GM12878 (cell line): ENCODE measurements around the gene TMEM63B. TPM values are rescaled to one million over a fixed set of nuclear protein-coding genes. Genes with fewer than 3 reads are reported as not detected.
"Not testable (repeated sequence)": the region's sequence is repeated elsewhere in the genome, so short reads cannot be mapped to it uniquely, and the experiment has no call there.

Experiments used
- ATAC-seq: fragments of 200-7000 bp; cut with Tn5 transposase; 3 replicates; pipeline ENCODE4 v1.9.1; 2020; ENCODE audit warnings: mild to moderate bottlenecking, moderate library complexity
- BruUV-seq: library from RNA; stranded (reverse); fragments of 400-500 nt; replicated peaks from 2 replicates; lab custom pipeline; 2021; lab: Mats Ljungman, UMichigan
- CTCF ChIA-PET: fragments of 300-600 bp; sonication (Branson Sonifier 250); formaldehyde crosslinking; extraction: SDS; loops from one replicate; lab custom pipeline; 2021; ENCODE audit warnings: inconsistent platforms; lab: Yijun Ruan, JAX
- POLR2A ChIA-PET: fragments of 350-600 bp; formaldehyde crosslinking; extraction: SDS; loops from one replicate; lab custom pipeline; 2021; ENCODE audit warnings: inconsistent platforms; lab: Charles Lee
- RAD21 ChIA-PET: fragments of 300-600 bp; sonication (Branson Sonifier 250); formaldehyde crosslinking; loops from one replicate; lab custom pipeline; 2023; ENCODE audit warnings: antibody characterized with exemption; ENCODE audit not compliant: unreplicated experiment; lab: Charles Lee
- SMC1A ChIA-PET: fragments of 300-600 bp; sonication (Branson Sonifier 250); formaldehyde crosslinking; loops from one replicate; lab custom pipeline; 2023; ENCODE audit not compliant: unreplicated experiment, uncharacterized antibody; lab: Charles Lee
- DNase-seq: peaks from one replicate; pipeline ENCODE4 v3.0.0-alpha.2; 2011; ENCODE audit warnings: low read depth, low spot score
- FAIRE-seq: peaks from 3 replicates; lab custom pipeline; 2011; peaks lifted over from hg19 to GRCh38; lab: Jason Lieb, UNC
- H2AFZ ChIP-seq: 2 replicates; pipeline ENCODE4 v1.6.0; 2011; ENCODE audit warnings: low read depth, low read length, control low read depth; ENCODE audit not compliant: control insufficient read depth
- H3K27ac ChIP-seq: 2 replicates; pipeline ENCODE4 v1.5.1; 2011; ENCODE audit warnings: control low read depth; ENCODE audit not compliant: control insufficient read depth, insufficient read depth
- H3K27me3 ChIP-seq, 2 experiments: replicated peaks in 1 of 2; 2 replicates each; pipeline versions ENCODE4 v1.6.0 to v1.6.1; 2011; ENCODE audit warnings: low read length in 1 of 2; ENCODE audit not compliant: control insufficient read depth in 2 of 2, insufficient read depth in 2 of 2
- H3K36me3 ChIP-seq, 2 experiments: 2 replicates each; pipeline ENCODE4 v1.5.1; 2011; ENCODE audit warnings: low read length in 1 of 2; ENCODE audit not compliant: control insufficient read depth in 2 of 2, insufficient read depth in 2 of 2
- H3K4me1 ChIP-seq: 2 replicates; pipeline ENCODE4 v1.6.1; 2011; ENCODE audit warnings: mild to moderate bottlenecking, low read length, moderate library complexity, mixed read lengths; ENCODE audit not compliant: control insufficient read depth, insufficient read depth
- H3K4me2 ChIP-seq: 2 replicates; pipeline ENCODE4 v1.6.0; 2011; ENCODE audit warnings: control low read depth; ENCODE audit not compliant: control insufficient read depth, insufficient read depth
- H3K4me3 ChIP-seq: fragments of 200-600 bp; sonication (generic); 2 replicates; pipeline ENCODE4 v1.5.1; 2016
- H3K79me2 ChIP-seq: 2 replicates; pipeline ENCODE4 v1.6.0; 2011; ENCODE audit warnings: low read length; ENCODE audit not compliant: control insufficient read depth, insufficient read depth
- H3K9ac ChIP-seq: 2 replicates; pipeline ENCODE4 v1.8.0; 2011; ENCODE audit warnings: low read length, control low read depth, mixed read lengths; ENCODE audit not compliant: control insufficient read depth, insufficient read depth
- H3K9me3 ChIP-seq: replicated peaks from 3 replicates; pipeline ENCODE4 v1.5.1; 2011; ENCODE audit warnings: mild to moderate bottlenecking, low read length; ENCODE audit not compliant: control insufficient read depth, insufficient read depth
- H4K20me1 ChIP-seq: 2 replicates; pipeline ENCODE4 v1.6.0; 2011; ENCODE audit not compliant: control insufficient read depth, insufficient read depth
- CHD4 ChIP-seq: fragments of 200-600 bp; sonication (generic); IDR thresholded peaks from 2 replicates; pipeline ENCODE4 v1.6.1; 2016; ENCODE audit warnings: mild to moderate bottlenecking
- CREM ChIP-seq: IDR thresholded peaks from 2 replicates; pipeline ENCODE4 v1.6.1; 2014; ENCODE audit warnings: antibody characterized with exemption, low read depth
- ELK1 ChIP-seq: IDR thresholded peaks from 2 replicates; pipeline ENCODE4 v1.6.1; 2012; ENCODE audit warnings: low read depth, low read length, improper control_type of control experiment
- EP300 ChIP-seq, 2 experiments: fragments of 150-350 bp in 1 of 2; IDR thresholded peaks; 2 replicates each; pipeline ENCODE4 v1.6.1; 2011 to 2012; ENCODE audit warnings: low read depth in 2 of 2, low read length in 2 of 2, borderline replicate concordance in 1 of 2, improper control_type of control experiment in 1 of 2, inconsistent platforms in 1 of 2; ENCODE audit not compliant: control insufficient read depth in 1 of 2
- KDM1A ChIP-seq: fragments of 200-600 bp; sonication (generic); IDR thresholded peaks from 2 replicates; pipeline ENCODE4 v1.6.1; 2016; ENCODE audit warnings: borderline replicate concordance
- MYB ChIP-seq: fragments of 150-350 bp; IDR thresholded peaks from 2 replicates; pipeline ENCODE4 v1.6.1; 2014; ENCODE audit warnings: mild to moderate bottlenecking, low read depth, low read length, borderline replicate concordance
- SUZ12 ChIP-seq: fragments of 200-600 bp; sonication (generic); IDR thresholded peaks from one replicate; pipeline ENCODE4 v1.6.1; 2018; ENCODE audit warnings: antibody characterized with exemption, mild to moderate bottlenecking; ENCODE audit not compliant: unreplicated experiment
- ZBTB4 ChIP-seq: fragments of 450-650 bp; formaldehyde crosslinking; IDR thresholded peaks from 2 replicates; pipeline ENCODE4 v1.4.0; 2022; ENCODE audit warnings: mild to moderate bottlenecking, moderate library complexity
- WGBS: methylation state at CpG from one replicate; pipeline ENCODE4 v1.1.6; 2016; ENCODE audit warnings: low lambda C conversion rate; ENCODE audit not compliant: insufficient replicate concordance, insufficient coverage; ENCODE audit errors: missing lambda C conversion rate; 5-methylcytosine and 5-hydroxymethylcytosine counted together
- in situ Hi-C: fragments of 300-500 bp; cut with MboI; formaldehyde crosslinking; loops from 9 replicates; pipeline ENCODE4 v1.14.3; 2018; ENCODE audit warnings: mixed read lengths
- intact Hi-C: fragments of 100-400 bp; cut with micrococcal nuclease; formaldehyde crosslinking; loops from one replicate; pipeline ENCODE4 v1.14.2; 2022; ENCODE audit not compliant: unreplicated experiment
- polyA plus RNA-seq, 11 experiments: library from polyadenylated mRNA; depleted of rRNA in 4 of 11; unstranded in 6 of 11; stranded (reverse) in 5 of 11; fragments of >200 nt; fragmentation: Nextera tagmentation in 4 of 11; fragmentation: Illumina TruSeq in 1 of 11; extraction: Ambion mirVana in 4 of 11; extraction: Trizol in 1 of 11; gene quantifications; 1 replicate in 1 of 11; 2 replicates in 10 of 11; pipeline versions ENCODE4 v1.2.1 to v1.2.3, GENCODE V29; 2011 to 2016; ENCODE audit warnings: inconsistent platforms in 2 of 11, missing spikeins in 2 of 11, low read depth in 1 of 11
- total RNA-seq, 4 experiments: library from RNA; depleted of rRNA in 3 of 4; stranded (reverse); fragments of >200 nt in 3 of 4; fragmentation: Illumina TruSeq in 1 of 4; extraction: Trizol in 1 of 4; gene quantifications; 2 replicates each; pipeline versions ENCODE4 v1.2.1 to v1.2.3, GENCODE V29; 2013 to 2021

TMEM63B gene
- total and polyA plus RNA-seq, 10 of the 15 experiments (the other 5 are each of a cell fraction or from before 2014, with no cell fraction given): 0.09 to 15.0 (median 7.1) TPM; not detected in 1

- H3K27me3 ChIP-seq, RAD21 ChIA-PET, H2AFZ ChIP-seq, H3K4me2 ChIP-seq, H3K36me3 ChIP-seq, H3K4me3 ChIP-seq, H3K9me3 ChIP-seq, H3K4me1 ChIP-seq, in situ Hi-C loops, H3K79me2 ChIP-seq, H4K20me1 ChIP-seq, H3K9ac ChIP-seq, DNase-seq, BruUV-seq, FAIRE-seq, ATAC-seq, H3K27ac ChIP-seq, intact Hi-C loops: not testable (repeated sequence)
- POLR2A ChIA-PET: interaction anchor here (0.9 kb wide), 1 partner anchor 33 kb away, joined by 3 read pairs; no protein-coding TSS in a partner anchor
- SMC1A ChIA-PET: interaction anchor here (1.6 to 1.9 kb wide), 2 partner anchors 12 to 60 kb away, joined by 5 read pairs; no protein-coding TSS in a partner anchor
- CTCF ChIA-PET: interaction anchor here (1.2 to 3.3 kb wide), 3 partner anchors 10 to 146 kb away, joined by 4 to 15 read pairs (median 4); no protein-coding TSS in a partner anchor
- WGBS: 97% methylated on average over 3 of the region's 3 CpGs
These were observed 36.0 kb upstream of the TMEM63B start for GRCh38 chr6:44091356-44091755.

- DNase-seq: no peak
- no peak for ATAC-seq
- H3K4me3 ChIP-seq: no peak overlapping the region
- ChIA-PET RAD21 (no interaction called here), POLR2A (no interaction called here), SMC1A (interaction anchor here (1.6 to 1.9 kb wide), 2 partner anchors 13 to 59 kb away, joined by 5 read pairs; no protein-coding TSS in a partner anchor), CTCF (interaction anchor here (0.7 to 3.3 kb wide), 3 partner anchors 13 to 213 kb away, joined by 3 to 15 read pairs (median 3); no protein-coding TSS in a partner anchor)
- H3K9ac ChIP-seq: no peak overlapping the region
- 89% methylated on average over 7 of the region's 7 CpGs for WGBS
- intact Hi-C loops: no loop called here
- in situ Hi-C loops: no loop called here
- no TSS peak for BruUV-seq
- no peaks in the 10 kb centered on the region for H3K4me1 ChIP-seq
- no peak overlapping the region for H2AFZ ChIP-seq
- no peak overlapping the region for H3K27ac ChIP-seq
- no peak overlapping the region for H3K4me2 ChIP-seq
- no peaks in the 10 kb centered on the region for H4K20me1 ChIP-seq
- no peaks in the 10 kb centered on the region for H3K9me3 ChIP-seq
- no peak for TF ChIP-seq ELK1
- TF ChIP-seq EP300 (IDR thresholded peaks at IDR 0.05; ENCODE audit: borderline replicate concordance in 1 of 2, control insufficient read depth in 1 of 2, low read depth in 2 of 2, low read length in 2 of 2): no peak
- TF ChIP-seq CHD4: no peak
- no peak for TF ChIP-seq CREM
- no peak for TF ChIP-seq MYB
- TF ChIP-seq KDM1A: no peak
- no peak for TF ChIP-seq ZBTB4 (CRISPR knock-in tag)
- no peak for TF ChIP-seq SUZ12
- no peaks in the 10 kb centered on the region for H3K36me3 ChIP-seq
- no peak for FAIRE-seq
- no peaks in the 10 kb centered on the region for H3K79me2 ChIP-seq
- no peaks in the 10 kb centered on the region for H3K27me3 ChIP-seq
These were observed 35.1 kb upstream of the TMEM63B start for GRCh38 chr6:44091981-44092884.
